Measurements from ENCODE around the gene BCKDK.
"Not testable (repeated sequence)": the region's sequence is repeated elsewhere in the genome, so short reads cannot be mapped to it uniquely, and the experiment has no call there.

The BCKDK gene

DNA sequence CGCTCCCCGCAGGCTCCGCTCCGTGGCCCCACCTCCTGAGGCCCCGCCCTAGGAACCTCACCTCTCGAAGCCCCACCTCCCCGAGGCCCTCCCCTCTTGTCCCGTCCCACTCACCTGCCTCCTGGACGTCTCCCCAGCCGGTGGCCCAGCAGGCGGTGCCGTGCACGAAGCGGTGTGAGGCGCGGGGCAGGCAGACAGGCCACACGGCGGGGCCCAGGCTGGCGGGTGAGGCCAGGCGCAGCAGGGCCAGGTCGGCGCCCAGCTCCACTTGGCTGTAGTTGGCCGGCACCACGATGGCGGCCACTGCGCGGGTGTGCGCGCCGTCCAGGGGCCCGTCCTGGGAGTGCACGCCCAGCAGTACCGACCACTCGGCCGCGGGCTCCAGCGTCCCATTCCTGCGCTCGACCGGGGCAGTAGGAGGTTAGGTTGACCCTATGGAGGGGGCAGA lies 40.1 kb downstream of the BCKDK start:
- no peak for DNase-seq (ENCODE audit: low spot score in 2 of 2)
- H3K27ac Mint-ChIP-seq (ENCODE audit: low read depth) = no peak overlapping the region
- no peak for ATAC-seq (replicated peaks; ENCODE audit: extremely low read depth, poor library complexity, severe bottlenecking)
- peaks cover 5% of the 10 kb centered on the region for H3K36me3 Mint-ChIP-seq (ENCODE audit: insufficient read depth)
- H3K4me1 Mint-ChIP-seq = peaks cover 5% of the 10 kb centered on the region
- H3K27me3 Mint-ChIP-seq = no peaks in the 10 kb centered on the region
- no peak overlapping the region for H3K4me3 Mint-ChIP-seq
- H3K9me3 Mint-ChIP-seq = no peaks in the 10 kb centered on the region

DNA sequence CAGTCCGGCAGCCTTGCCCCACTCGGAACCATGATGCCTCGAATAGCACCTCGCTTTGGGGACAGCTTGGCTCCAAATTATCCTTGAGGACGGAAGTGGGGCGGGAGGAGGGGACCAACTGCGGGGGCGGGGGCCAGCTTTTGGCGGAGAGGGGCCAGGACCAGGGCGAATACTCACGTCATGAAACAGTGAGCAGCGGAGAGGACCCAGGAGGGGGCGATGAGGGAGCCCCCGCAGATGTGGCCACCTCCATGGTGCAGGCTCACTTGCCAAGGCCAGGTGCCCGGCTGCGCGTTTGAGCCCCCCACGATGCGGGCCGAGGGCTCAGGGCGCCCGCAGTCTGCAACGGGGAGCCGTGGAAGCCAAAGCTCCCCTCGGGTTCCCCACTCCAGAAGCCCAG lies 40.7 kb downstream of the BCKDK start:
- H3K9me3 Mint-ChIP-seq = no peaks in the 10 kb centered on the region
- H3K36me3 Mint-ChIP-seq (ENCODE audit: insufficient read depth) = peaks cover 5% of the 10 kb centered on the region
- H3K27me3 Mint-ChIP-seq = no peaks in the 10 kb centered on the region
- H3K27ac Mint-ChIP-seq (ENCODE audit: low read depth) = no peak overlapping the region
- no peak overlapping the region for H3K4me3 Mint-ChIP-seq
- H3K4me1 Mint-ChIP-seq = peaks cover 5% of the 10 kb centered on the region
- ATAC-seq (replicated peaks; ENCODE audit: extremely low read depth, poor library complexity, severe bottlenecking) (no peak), DNase-seq (ENCODE audit: low spot score in 2 of 2) (no peak)

DNA sequence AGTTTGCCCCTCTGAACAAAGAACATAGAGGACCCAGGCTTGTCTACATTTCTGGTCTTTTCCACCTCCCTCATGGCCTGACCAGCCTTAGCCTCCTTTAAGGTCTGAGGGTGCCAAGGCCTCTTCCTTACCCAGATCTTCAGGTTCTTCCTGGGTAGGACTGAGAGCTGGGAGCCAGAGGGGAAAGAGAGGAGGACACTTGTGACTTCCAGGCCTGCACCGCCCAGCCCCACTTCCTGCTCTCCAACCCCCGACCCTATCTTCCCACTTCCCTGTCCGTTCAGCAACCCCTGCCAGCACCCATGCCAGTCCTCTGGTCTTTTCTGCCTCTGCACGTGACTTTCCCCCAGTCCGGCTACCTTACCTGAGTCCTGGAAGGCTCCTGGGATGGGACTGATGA lies 41.1 kb downstream of the BCKDK start:
- Mint-ChIP-seq H3K27ac (ENCODE audit: low read depth) (no peak overlapping the region), H3K36me3 (ENCODE audit: insufficient read depth) (peaks cover 5% of the 10 kb centered on the region), H3K4me1 (peaks cover 5% of the 10 kb centered on the region), H3K9me3 (no peaks in the 10 kb centered on the region), H3K27me3 (no peaks in the 10 kb centered on the region), H3K4me3 (no peak overlapping the region)
- DNase-seq (ENCODE audit: low spot score in 2 of 2) = no peak
- ATAC-seq (replicated peaks; ENCODE audit: extremely low read depth, poor library complexity, severe bottlenecking) = no peak

DNA sequence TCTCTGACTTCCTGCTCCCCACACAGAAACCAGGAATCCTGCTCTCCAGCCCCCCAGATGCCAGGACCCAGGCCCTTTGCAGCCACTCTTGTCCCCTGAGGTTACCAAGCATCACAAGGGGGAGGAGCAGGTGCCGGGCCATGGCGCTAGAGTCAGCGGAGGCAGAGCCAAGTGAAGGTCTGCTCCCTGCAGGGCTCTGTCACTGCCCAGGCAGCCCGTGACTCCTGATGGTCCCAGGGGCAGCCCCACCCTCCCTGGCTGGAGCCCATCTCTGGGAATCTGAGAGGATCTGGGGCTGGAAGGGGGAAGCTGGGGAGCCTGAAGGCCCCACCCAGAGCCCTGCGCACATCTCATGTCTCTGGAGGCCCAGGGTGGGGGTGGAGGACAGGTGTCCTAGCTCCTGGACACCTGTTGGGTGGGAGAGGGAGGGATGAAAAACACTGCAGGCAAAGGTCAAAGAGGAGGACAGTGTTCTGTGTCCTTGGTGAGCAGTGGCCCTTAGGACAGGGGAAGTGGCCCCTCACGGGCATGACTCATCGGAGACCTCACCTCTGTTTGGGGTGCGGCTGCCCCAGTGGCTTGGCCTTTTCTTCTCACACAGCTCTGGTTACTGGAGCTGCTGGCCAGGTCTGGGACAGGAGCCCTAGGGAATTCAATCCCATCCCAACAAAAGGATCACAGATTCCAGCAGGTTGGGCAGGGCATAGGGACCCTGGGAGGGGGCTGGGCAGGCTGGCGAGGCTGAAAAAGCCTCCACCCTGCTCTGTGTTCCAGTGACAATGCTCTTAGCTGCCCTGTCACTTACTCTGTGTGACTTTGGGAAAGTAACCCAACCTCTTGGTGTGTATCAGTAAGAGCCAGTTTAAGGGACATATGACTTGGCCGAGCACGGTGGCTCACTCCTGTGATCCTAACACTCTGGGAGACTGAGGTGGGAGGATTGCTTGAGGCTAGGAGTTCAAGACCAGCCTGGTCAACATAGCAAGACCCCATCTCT lies 42.0 kb downstream of the BCKDK start, which contains the start of gene PRSS36:
Gene PRSS36 (minus strand): TSS at position 173 of the 997 bp plus-strand sequence. CDS start 31 bp downstream, at position 142.
- H3K27ac Mint-ChIP-seq (ENCODE audit: low read depth) = no peak within 1 kb of the TSS
- H3K9me3 Mint-ChIP-seq = no peaks in the 10 kb centered on the region
- H3K4me1 Mint-ChIP-seq = peaks cover 5% of the 10 kb centered on the region
- DNase-seq (ENCODE audit: low spot score in 2 of 2) (no peak), ATAC-seq (replicated peaks; ENCODE audit: extremely low read depth, poor library complexity, severe bottlenecking) (no peak)
- no peak within 1 kb of the TSS for H3K4me3 Mint-ChIP-seq
- H3K36me3 Mint-ChIP-seq (ENCODE audit: insufficient read depth) = peaks cover 2% of the 10 kb centered on the region
- H3K27me3 Mint-ChIP-seq = no peaks in the 10 kb centered on the region

DNA sequence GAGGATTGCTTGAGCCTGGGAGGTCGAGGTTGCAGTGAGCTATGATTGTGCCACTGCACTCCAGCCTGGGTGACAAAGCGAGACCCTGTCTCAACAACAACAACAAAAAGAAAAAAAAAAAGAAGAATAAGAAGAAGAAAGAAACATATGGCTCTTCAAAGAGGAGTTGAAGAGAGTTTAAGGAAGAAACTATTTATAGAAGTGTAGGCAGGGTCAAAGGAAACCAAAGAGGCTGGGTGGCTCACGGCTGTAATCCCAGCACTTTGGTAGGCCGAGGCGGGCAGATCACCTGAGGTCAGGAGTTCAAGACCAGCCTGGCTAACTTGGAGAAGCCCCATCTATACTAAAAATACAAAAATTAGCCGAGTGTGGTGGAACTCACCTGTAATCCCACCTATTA lies 42.8 kb downstream of the BCKDK start:
- not testable (repeated sequence) for H3K4me3 Mint-ChIP-seq; H3K9me3 Mint-ChIP-seq; H3K4me1 Mint-ChIP-seq; DNase-seq (ENCODE audit: low spot score in 2 of 2); H3K36me3 Mint-ChIP-seq (ENCODE audit: insufficient read depth); H3K27me3 Mint-ChIP-seq; H3K27ac Mint-ChIP-seq (ENCODE audit: low read depth); ATAC-seq (replicated peaks; ENCODE audit: extremely low read depth, poor library complexity, severe bottlenecking)

DNA sequence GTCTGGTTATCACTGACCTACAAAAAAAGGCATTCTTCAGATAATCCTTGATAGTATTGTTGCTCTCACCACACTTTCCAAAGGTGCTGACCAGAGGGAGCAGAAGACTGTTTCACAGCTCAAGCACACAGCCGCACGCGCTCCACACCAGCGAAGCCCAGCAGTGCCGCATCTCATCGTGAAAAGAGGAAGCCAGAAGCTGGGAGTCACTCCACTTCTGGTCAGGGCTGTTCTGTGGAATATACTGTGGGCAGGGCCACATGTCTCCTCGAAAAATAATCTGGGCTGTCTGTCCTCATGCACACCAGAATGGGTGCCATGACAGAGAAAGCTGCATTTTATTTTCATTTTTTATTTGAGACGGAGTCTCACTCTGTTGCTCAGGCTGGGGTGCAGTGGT lies 49.0 kb downstream of the BCKDK start:
- Mint-ChIP-seq H3K9me3 (no peaks in the 10 kb centered on the region), H3K36me3 (ENCODE audit: insufficient read depth) (no peaks in the 10 kb centered on the region)
- DNase-seq (ENCODE audit: low spot score in 2 of 2) = no peak

More for the DNA sequence above, 49.0 kb downstream of the BCKDK start:
- H3K4me1 Mint-ChIP-seq = peaks cover 4% of the 10 kb centered on the region
- ATAC-seq (replicated peaks; ENCODE audit: extremely low read depth, poor library complexity, severe bottlenecking) = no peak
- H3K27ac Mint-ChIP-seq (ENCODE audit: low read depth) = no peak overlapping the region
- no peaks in the 10 kb centered on the region for H3K27me3 Mint-ChIP-seq
- no peak overlapping the region for H3K4me3 Mint-ChIP-seq
